ENCODE data around the gene AMPD1.

Gene AMPD1

GRCh38 chr1:114627107-114627506 lies 68.2 kb downstream of the AMPD1 start:
- no peak for DNase-seq

- no peak for DNase-seq
Observed at GRCh38 chr1:114623364-114623763, 72.0 kb downstream of the AMPD1 start.

Data from NK-92 treated with Interleukin-12 subunit alpha and Interleukin-12 subunit beta, amount 100 ng/mL, for 24 hours (cell line).